HepG2 (cell line): ENCODE measurements around the gene ZCCHC7. TPM values are rescaled to one million over a fixed set of nuclear protein-coding genes. Genes with fewer than 3 reads are reported as not detected.

ENCODE experiments used
- ASH2L ChIP-seq: fragments of 300-600, 200-600 bp; sonication (generic); IDR thresholded peaks from 2 replicates; pipeline ENCODE4 v1.7.0; 2017; ENCODE audit warnings: low read depth, mild to moderate bottlenecking, moderate library complexity, mixed read lengths, low read length; ENCODE audit not compliant: insufficient read length
- DNMT1 ChIP-seq: sonication (generic); formaldehyde crosslinking; IDR thresholded peaks from 2 replicates; pipeline ENCODE4 v1.5.1; 2020; ENCODE audit warnings: mild to moderate bottlenecking, missing genetic modification reagents
- FOXO1 ChIP-seq: sonication (generic); formaldehyde crosslinking; IDR thresholded peaks from 2 replicates; pipeline ENCODE4 v1.4.0; 2020; ENCODE audit warnings: missing genetic modification reagents
- HNRNPLL ChIP-seq: fragments of 200-400 bp; formaldehyde crosslinking; IDR thresholded peaks from 2 replicates; pipeline ENCODE4 v1.6.1; 2017; ENCODE audit warnings: mild to moderate bottlenecking, low read depth, low read length; ENCODE audit not compliant: poor library complexity, severe bottlenecking
- MAFG ChIP-seq: sonication (generic); formaldehyde crosslinking; IDR thresholded peaks from 2 replicates; pipeline ENCODE4 v1.5.1; 2020; ENCODE audit warnings: mild to moderate bottlenecking, missing genetic modification reagents
- NFRKB ChIP-seq: fragments of 450-650 bp; IDR thresholded peaks from 2 replicates; pipeline ENCODE4 v1.6.1; 2017
- NR2F2 ChIP-seq: IDR thresholded peaks from 2 replicates; pipeline ENCODE4 v1.6.1; 2012; ENCODE audit warnings: low read depth, inconsistent platforms, borderline replicate concordance
- PAF1 ChIP-seq: IDR thresholded peaks from 2 replicates; pipeline ENCODE4 v1.6.1; 2016; ENCODE audit warnings: missing genetic modification reagents, missing compliant biosample characterization
- RARA ChIP-seq: IDR thresholded peaks from 2 replicates; pipeline ENCODE4 v1.6.1; 2016; ENCODE audit warnings: missing genetic modification reagents, missing compliant biosample characterization
- TARDBP ChIP-seq: sonication (generic); formaldehyde crosslinking; IDR thresholded peaks from 2 replicates; pipeline ENCODE4 v1.8.0; 2022; ENCODE audit warnings: mild to moderate bottlenecking, missing genetic modification reagents
- ZFP82 ChIP-seq: sonication (generic); formaldehyde crosslinking; IDR thresholded peaks from 2 replicates; pipeline ENCODE4 v1.5.1; 2020; ENCODE audit warnings: mild to moderate bottlenecking, missing genetic modification reagents, borderline replicate concordance
- ZNF20 ChIP-seq: sonication (generic); formaldehyde crosslinking; IDR thresholded peaks from 2 replicates; pipeline ENCODE4 v1.4.0; 2020; ENCODE audit warnings: mild to moderate bottlenecking, moderate library complexity, missing genetic modification reagents
- ZNF256 ChIP-seq: sonication (generic); formaldehyde crosslinking; conservative IDR thresholded peaks from 2 replicates; pipeline ENCODE4 v1.4.0; 2020; ENCODE audit warnings: missing genetic modification reagents
- ZNF451 ChIP-seq: sonication (generic); formaldehyde crosslinking; IDR thresholded peaks from 2 replicates; pipeline ENCODE4 v1.5.0; 2020; ENCODE audit warnings: mild to moderate bottlenecking, missing genetic modification reagents
- polyA plus RNA-seq, 8 experiments: library from polyadenylated mRNA; depleted of rRNA in 3 of 8; stranded (reverse) in 7 of 8; unstranded in 1 of 8; fragments of >200 nt; fragmentation: Illumina TruSeq in 4 of 8; extraction: Trizol in 4 of 8; gene quantifications; 2 replicates each; pipeline versions ENCODE4 v1.2.1 to v1.2.3, GENCODE V29; 2011 to 2016; ENCODE audit warnings: low read depth in 4 of 8, missing spikeins in 1 of 8, mixed read lengths in 1 of 8; ENCODE audit not compliant: insufficient read depth in 1 of 8
- total RNA-seq, 5 experiments: library from RNA; depleted of rRNA; stranded (reverse); fragments of >200 nt; fragmentation: Illumina TruSeq; extraction: Trizol; gene quantifications; 2 replicates each; pipeline ENCODE4 v1.2.3, GENCODE V29; 2016; ENCODE audit warnings: low read depth in 1 of 5
- TF ChIP-seq, protein P1 (sequence below): sonication (generic); formaldehyde crosslinking; IDR thresholded peaks from 2 replicates; pipeline ENCODE4 v1.8.0; 2022; ENCODE audit warnings: mild to moderate bottlenecking, missing genetic modification reagents, borderline replicate concordance
- TF ChIP-seq, protein P2 (sequence below): IDR thresholded peaks from 2 replicates; pipeline ENCODE4 v1.6.1; 2016
- TF ChIP-seq, protein P3 (sequence below): sonication (generic); formaldehyde crosslinking; IDR thresholded peaks from 2 replicates; pipeline ENCODE4 v1.4.0; 2020; ENCODE audit warnings: mild to moderate bottlenecking, low read depth, missing genetic modification reagents
- TF ChIP-seq, protein P4 (sequence below): sonication (generic); formaldehyde crosslinking; IDR thresholded peaks from 2 replicates; pipeline ENCODE4 v1.4.0; 2020; ENCODE audit warnings: missing genetic modification reagents; ENCODE audit errors: not compliant biosample characterization
- TF ChIP-seq, protein P5 (sequence below): sonication (generic); formaldehyde crosslinking; IDR thresholded peaks from 2 replicates; pipeline ENCODE4 v1.4.0; 2020; ENCODE audit warnings: missing genetic modification reagents, borderline replicate concordance
- TF ChIP-seq, protein P6 (sequence below): sonication (generic); formaldehyde crosslinking; IDR thresholded peaks from 2 replicates; pipeline ENCODE4 v1.5.1; 2020; ENCODE audit warnings: missing genetic modification reagents, mild to moderate bottlenecking, borderline replicate concordance

The ZCCHC7 gene
- total and polyA plus RNA-seq, 2 of the 13 experiments (the other 11 are each of a cell fraction or from before 2014, with no cell fraction given): 13.6 to 19.3 TPM

DNA sequence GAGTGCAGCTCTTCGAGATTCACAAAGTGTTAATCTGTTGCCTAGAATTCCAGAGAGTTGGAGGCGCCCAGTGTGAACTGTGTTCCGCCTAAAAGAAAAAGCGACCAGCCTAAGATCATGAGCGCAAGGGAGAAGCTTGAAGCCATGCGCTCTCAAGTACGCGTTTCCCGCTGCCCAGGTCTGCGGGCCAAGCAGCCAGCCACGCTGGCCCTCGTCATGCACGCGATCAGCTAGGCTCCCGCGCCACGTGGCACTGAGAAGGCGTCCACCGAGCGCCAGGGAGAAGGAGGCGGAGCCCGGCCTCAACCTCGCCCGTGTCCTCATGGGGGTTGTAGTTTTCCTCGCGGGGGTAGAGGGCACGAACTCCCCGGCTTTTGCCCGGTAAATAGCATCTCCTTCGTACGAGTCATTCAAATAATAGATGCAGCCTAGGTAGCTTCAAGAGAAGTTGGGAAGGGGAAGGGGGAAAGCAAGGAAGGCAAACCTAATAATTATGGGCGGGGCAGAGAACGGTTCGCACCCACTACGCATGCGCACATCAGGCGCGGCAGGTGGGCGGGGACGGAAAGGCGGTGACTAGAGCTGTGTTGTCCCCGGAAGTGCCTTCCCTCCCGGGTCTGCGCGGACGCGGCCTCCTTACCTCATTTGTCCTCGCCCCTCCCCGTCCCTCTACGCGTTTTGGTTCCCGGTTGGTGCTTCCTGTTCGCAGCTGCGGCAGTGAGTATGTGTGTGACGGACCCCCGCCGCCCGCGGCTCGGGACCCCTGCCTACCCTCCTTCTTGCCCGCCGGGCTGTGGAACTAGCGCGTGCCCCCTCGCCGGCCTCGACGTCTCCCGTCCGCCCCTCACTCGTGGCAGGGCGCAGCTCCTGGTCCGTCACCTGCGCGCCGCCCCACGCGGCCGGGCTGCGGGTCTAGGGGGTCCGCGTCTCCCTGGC, at the start of gene ZCCHC7 (continued):
- TF ChIP-seq, protein P1, sequence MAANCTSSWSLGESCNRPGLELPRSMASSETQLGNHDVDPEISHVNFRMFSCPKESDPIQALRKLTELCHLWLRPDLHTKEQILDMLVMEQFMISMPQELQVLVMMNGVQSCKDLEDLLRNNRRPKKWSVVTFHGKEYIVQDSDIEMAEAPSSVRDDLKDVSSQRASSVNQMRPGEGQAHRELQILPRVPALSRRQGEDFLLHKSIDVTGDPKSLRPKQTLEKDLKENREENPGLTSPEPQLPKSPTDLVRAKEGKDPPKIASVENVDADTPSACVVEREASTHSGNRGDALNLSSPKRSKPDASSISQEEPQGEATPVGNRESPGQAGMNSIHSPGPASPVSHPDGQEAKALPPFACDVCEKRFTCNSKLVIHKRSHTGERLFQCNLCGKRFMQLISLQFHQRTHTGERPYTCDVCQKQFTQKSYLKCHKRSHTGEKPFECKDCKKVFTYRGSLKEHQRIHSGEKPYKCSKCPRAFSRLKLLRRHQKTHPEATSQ (CRISPR knock-in tag): no peak; the same call in 1 of the 2 replicates
- TF ChIP-seq HNRNPLL (peak; percentile 66), ZFP82 (CRISPR knock-in tag) (peak; percentile 92), PAF1 (CRISPR knock-in tag) (no peak), ZNF256 (CRISPR knock-in tag) (peak; percentile 95), ZNF451 (CRISPR knock-in tag) (no peak), TARDBP (CRISPR knock-in tag) (peak; percentile 60), DNMT1 (CRISPR knock-in tag) (peak; percentile 81; the same call in 1 of the 2 replicates), ZNF20 (CRISPR knock-in tag) (no peak), NFRKB (no peak), NR2F2 (no peak), MAFG (peak; percentile 62; the same call in 1 of the 2 replicates), FOXO1 (CRISPR knock-in tag) (peak; percentile 65), ASH2L (peak; percentile 90), RARA (CRISPR knock-in tag) (peak; percentile 59; the same call in 1 of the 2 replicates)
- TF ChIP-seq, protein P2, sequence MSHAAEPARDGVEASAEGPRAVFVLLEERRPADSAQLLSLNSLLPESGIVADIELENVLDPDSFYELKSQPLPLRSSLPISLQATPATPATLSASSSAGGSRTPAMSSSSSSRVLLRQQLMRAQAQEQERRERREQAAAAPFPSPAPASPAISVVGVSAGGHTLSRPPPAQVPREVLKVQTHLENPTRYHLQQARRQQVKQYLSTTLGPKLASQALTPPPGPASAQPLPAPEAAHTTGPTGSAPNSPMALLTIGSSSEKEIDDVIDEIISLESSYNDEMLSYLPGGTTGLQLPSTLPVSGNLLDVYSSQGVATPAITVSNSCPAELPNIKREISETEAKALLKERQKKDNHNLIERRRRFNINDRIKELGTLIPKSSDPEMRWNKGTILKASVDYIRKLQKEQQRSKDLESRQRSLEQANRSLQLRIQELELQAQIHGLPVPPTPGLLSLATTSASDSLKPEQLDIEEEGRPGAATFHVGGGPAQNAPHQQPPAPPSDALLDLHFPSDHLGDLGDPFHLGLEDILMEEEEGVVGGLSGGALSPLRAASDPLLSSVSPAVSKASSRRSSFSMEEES: peak; percentile 89
- TF ChIP-seq, protein P3, sequence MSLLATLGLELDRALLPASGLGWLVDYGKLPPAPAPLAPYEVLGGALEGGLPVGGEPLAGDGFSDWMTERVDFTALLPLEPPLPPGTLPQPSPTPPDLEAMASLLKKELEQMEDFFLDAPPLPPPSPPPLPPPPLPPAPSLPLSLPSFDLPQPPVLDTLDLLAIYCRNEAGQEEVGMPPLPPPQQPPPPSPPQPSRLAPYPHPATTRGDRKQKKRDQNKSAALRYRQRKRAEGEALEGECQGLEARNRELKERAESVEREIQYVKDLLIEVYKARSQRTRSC (CRISPR knock-in tag): no peak
- TF ChIP-seq, protein P4, sequence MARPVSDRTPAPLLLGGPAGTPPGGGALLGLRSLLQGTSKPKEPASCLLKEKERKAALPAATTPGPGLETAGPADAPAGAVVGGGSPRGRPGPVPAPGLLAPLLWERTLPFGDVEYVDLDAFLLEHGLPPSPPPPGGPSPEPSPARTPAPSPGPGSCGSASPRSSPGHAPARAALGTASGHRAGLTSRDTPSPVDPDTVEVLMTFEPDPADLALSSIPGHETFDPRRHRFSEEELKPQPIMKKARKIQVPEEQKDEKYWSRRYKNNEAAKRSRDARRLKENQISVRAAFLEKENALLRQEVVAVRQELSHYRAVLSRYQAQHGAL (CRISPR knock-in tag): peak; percentile 92
- TF ChIP-seq, protein P5, sequence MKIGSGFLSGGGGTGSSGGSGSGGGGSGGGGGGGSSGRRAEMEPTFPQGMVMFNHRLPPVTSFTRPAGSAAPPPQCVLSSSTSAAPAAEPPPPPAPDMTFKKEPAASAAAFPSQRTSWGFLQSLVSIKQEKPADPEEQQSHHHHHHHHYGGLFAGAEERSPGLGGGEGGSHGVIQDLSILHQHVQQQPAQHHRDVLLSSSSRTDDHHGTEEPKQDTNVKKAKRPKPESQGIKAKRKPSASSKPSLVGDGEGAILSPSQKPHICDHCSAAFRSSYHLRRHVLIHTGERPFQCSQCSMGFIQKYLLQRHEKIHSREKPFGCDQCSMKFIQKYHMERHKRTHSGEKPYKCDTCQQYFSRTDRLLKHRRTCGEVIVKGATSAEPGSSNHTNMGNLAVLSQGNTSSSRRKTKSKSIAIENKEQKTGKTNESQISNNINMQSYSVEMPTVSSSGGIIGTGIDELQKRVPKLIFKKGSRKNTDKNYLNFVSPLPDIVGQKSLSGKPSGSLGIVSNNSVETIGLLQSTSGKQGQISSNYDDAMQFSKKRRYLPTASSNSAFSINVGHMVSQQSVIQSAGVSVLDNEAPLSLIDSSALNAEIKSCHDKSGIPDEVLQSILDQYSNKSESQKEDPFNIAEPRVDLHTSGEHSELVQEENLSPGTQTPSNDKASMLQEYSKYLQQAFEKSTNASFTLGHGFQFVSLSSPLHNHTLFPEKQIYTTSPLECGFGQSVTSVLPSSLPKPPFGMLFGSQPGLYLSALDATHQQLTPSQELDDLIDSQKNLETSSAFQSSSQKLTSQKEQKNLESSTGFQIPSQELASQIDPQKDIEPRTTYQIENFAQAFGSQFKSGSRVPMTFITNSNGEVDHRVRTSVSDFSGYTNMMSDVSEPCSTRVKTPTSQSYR: peak; percentile 69
- TF ChIP-seq, protein P6, sequence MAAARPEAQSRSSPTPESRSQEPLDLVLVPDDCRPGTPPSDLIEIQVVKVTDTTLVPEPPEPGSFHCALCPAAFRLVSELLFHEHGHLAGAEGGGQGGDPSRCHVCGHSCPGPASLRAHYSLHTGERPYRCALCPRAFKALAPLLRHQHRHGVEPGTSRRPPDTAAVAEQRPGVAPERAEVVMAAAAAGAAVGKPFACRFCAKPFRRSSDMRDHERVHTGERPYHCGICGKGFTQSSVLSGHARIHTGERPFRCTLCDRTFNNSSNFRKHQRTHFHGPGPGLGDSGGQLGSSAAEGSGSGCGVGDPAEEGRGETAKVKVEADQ (CRISPR knock-in tag): peak; percentile 72; the same call in 1 of the 2 replicates
